NCI-H2171 treated with DMSO at 0.1 percent for 48 hours (cell line): ENCODE data around the gene NPDC1.

Experiments used
- DNase-seq: peaks from one replicate; lab custom pipeline; 2025; lab: John Stamatoyannopoulos, UW

The NPDC1 gene

GRCh38 chr9:137025517-137025966 lies 20.4 kb downstream of the NPDC1 start:
- DNase-seq, result peak; percentile 99

- no peak for DNase-seq
These were observed 22.4 kb downstream of the NPDC1 start for GRCh38 chr9:137023583-137023991.

DNA sequence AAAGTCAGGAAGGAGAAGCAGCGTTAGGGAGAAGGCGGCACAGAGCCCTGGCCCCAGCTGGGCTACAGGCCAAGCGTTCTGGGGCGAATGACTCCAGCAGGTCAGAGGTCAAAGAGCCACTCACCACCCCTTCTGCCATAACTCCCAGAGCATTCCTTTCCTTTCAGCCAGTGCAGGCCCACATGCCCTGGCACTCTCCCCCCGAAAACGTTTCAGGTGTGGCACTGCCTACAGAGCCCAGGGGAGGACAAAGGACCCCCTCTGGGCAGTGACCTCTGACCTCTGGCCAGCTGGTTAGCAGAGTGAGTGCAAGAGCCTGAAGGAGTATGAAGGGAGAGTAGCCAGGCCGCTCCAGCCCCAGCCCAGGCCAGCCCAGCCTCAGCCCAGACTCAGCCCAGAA lies 22.8 kb downstream of the NPDC1 start:
- DNase-seq, result no peak

DNA sequence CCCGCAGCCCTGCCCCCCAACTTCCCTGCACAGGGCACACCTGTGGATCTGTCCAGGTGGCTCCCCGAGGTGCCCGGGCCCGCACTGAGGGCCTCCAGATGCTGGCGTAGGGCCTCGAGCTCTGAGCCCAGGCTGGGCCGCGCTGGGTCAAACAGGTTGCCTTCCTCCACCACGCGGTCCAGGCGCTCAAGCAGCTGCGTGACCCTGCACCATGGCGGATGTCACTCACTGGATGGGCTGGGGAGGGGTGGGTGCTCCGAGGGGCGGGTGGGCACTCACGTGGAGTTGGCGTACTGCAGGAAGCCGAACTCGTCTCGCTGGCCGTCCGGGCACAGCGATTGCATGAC lies 23.3 kb downstream of the NPDC1 start:
- no peak for DNase-seq

DNA sequence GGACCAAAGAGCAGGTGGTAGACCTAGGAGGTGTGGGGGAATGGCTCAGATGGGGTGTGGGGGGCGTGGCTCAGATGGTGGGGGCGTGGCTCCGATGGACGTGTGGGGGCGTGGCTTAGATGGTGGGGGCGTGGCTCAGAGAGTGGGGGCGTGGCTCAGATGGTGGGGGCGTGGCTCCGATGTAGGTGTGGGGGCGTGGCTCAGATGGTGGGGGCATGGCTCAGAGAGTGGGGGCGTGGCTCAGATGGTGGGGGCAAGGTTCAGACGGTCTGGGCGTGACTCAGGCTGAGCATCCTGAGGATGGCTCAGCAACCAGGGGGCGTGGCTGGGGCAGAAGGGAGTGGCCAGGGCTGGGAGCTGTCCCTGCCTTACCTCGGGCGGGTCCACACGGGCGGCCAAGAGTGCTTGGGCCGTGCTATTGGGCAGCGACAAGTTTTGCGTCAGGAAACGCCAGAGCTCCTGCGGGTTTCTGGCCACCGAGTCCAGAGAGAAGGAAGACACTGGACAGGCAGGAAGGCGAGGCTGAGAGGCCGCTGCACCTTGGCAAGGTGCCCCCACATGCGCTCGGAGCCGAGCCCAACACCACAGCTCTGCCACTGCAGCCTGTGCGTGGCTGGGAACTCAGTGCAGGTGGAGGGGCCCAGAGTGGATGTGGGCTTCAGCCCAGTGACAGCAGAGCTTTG lies 23.9 kb downstream of the NPDC1 start:
- DNase-seq, result peak; percentile 20

DNA sequence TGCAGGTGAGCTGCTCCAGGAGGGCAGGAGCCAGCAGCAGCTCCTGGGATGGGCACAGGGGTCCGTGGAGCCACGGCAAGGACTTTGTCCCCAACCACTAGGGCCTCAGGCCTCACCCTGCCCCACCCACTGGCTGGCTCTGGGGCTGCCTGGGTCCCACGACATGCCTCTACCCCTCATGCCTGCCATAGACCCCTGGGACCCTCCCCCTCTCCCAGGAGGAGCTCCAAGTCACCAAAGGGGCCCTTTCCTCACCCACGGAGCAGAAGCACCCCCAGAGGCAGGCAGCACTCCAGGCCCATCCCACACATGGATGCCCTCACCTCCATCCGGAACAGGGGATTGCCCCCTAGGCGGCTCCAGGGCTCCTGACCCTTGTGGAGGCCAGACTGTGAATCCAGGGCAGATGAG lies 24.4 kb downstream of the NPDC1 start:
- DNase-seq, result no peak

DNA sequence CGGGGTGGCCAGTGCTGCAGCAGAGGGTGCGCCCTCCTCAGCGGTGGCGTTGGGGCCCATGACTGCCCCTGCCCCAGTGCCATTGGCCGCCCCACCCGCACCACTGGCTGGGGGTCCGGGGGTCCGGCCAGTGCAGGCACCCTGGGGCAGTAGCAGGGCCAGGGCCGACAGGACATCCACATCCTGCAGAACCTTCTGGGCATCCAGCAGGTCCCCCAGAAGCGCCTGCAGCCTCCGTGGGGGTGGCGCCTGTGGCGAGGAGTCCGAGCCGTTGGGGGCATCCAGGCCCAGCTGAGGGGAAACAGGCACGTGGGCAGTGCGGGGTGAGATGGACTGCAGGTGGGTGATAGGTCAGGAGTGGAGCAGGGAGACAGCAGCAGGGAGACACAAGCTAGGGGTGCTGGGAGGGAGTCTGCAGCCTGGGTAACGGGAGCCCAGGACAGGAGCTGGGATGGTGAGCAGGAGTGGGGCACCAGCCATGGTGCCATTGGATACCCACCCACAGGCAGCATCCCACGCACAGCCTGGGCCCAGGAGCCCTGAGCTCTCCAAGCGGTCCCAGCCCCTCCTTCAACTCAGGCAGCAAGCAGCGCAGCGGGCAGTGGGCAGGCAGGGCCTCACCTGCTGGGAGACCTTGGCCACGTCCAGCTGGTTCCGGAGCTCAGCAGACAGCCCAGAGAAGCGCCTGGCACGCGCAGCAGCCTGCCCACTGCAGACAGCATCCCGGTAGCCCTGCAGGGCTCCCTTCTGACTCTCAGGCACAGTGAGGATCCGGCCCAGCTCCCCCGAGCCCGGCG lies 25.0 kb downstream of the NPDC1 start:
- no peak for DNase-seq

DNA sequence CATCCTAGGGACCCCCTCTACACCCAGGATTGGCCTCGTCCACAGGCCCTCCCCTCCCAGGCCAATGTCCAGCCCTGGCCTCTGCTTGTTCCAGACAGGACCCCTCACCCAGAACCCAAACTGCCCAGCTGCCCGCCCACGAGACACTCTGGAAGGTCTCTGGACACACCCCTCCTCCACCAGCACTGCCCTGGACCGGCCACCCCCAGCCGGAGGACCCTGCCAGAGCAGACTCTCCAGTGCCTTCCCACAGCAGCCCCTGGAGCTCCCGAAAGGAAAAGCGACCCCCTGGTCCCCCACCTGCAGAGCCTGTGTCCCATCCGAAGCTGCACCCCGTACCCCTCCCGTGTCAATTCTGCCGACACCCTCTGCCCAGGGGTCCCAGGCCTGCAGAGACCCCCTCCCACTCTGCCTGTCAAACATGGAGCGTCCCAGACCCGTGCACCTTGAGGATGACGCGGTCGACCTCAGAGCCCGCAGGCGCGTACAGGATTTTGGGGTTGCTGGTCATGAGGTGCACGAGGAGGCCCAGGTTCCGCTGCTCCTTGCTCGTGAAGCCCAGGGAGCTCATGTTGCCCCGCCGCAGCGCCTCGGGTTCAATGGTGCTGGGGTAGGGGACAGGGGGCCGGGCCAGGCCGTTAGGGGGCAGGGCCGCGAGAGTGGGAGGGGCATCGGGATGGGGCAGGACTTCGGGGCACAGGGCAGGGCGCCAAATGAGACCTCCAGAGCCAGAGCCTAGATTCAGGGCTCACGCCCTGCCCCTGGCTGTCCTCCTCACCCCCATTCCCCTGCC lies 25.9 kb downstream of the NPDC1 start:
- no peak for DNase-seq

DNA sequence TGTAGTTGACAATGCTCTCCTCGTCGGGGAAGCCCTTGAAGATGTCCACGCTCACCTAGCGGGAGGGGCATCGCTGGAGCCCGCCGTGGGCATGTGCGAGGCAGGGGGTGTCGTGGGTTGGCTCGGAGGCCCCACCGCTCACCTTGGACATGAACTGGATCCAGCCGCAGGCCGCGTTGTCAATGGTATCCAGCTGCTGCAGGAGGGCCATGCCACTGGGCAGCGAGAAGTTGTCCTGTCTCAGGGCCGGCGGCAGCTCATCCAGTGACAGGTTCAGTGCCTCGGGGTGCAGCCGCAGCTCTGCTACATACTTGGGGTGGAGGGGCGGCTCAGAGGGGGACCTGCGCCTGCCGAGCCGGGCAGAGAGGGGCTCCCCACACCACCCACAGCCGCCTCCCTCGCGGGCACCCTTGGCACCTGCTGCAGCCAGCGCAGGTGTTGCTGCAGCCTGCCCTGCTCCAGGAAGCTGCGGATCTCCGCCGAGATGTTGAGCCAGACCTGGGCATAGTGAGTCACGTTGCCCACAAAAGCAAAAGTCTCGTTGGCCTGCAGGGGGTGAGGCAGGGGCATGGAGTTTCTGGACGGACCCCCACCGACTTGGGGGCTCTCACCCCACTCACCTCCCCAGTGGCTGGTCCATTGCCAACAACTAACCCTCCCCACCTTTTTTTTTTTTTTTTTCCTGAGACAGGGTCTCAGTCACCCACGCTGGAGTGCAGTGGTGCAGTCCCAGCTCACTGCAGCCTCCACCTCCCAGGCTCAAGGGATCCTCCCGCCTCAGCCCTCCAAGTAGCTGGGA lies 27.0 kb downstream of the NPDC1 start:
- no peak for DNase-seq

GRCh38 chr9:137017791-137018497 lies 28.0 kb downstream of the NPDC1 start:
- DNase-seq, result no peak

- no peak for DNase-seq
These were observed 28.9 kb downstream of the NPDC1 start for GRCh38 chr9:137017071-137017470.

DNA sequence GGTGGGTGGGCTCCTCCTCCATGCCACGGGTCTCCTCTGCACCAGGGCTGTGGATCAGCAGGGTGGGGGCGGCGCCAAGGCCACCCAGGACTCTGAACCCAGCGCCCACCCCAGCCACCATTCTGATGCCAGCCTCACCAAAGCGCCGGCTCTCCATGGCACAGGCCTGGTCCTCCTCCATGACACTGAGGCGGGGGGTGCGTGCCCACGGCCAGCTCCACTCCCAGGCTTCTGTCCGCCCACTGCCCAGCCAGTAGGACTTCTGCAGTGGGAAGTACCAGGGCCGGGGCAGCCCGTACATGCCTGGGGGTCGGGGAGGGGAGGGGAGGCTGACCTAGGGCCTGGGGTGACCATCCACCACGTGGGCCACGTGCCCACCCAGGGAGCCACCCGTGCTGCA lies 29.5 kb downstream of the NPDC1 start:
- DNase-seq, result no peak

DNA sequence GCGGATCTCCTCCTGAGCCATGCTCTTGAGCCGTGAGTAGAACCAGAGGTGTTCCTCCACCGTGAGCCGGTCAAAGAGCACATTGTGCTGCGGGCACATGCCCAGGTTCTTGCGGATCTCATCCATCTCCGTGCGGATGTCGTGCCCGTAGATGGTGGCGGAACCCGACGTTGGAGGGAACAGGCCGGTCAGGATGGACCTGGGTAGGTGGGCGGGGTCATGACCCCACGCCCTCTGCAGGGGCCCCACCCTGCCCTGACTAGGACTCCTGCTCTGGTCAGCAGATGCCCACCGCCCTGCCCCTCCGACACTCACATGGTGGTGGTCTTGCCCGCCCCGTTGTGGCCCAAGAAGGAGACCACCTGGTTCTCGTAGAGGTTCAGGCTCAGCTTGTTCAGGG lies 30.0 kb downstream of the NPDC1 start:
- no peak for DNase-seq

DNA sequence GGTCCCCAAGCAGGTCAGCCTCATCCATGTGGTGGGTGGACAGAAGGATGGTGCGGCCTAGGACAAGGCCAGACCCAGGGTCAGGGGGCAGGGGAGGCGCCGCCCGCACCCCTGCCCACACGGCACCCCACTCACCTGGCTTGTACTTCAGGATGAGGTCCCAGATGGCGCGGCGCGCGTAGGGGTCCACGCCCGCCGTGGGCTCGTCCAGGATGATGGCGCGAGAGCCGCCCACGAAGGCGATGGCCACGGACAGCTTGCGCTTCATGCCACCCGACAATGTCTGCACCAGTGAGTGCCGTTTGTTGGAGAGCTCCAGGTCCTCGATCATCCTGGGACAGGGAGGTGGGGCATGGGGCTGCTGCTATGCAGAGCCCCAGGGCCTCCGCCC lies 30.4 kb downstream of the NPDC1 start:
- DNase-seq, result no peak

- no peak for DNase-seq
These were observed 31.0 kb downstream of the NPDC1 start for GRCh38 chr9:137014776-137015539.

- DNase-seq, result no peak
These were observed 31.8 kb downstream of the NPDC1 start for GRCh38 chr9:137014166-137014565.

GRCh38 chr9:137013571-137013940 lies 32.4 kb downstream of the NPDC1 start:
- DNase-seq, result no peak

DNA sequence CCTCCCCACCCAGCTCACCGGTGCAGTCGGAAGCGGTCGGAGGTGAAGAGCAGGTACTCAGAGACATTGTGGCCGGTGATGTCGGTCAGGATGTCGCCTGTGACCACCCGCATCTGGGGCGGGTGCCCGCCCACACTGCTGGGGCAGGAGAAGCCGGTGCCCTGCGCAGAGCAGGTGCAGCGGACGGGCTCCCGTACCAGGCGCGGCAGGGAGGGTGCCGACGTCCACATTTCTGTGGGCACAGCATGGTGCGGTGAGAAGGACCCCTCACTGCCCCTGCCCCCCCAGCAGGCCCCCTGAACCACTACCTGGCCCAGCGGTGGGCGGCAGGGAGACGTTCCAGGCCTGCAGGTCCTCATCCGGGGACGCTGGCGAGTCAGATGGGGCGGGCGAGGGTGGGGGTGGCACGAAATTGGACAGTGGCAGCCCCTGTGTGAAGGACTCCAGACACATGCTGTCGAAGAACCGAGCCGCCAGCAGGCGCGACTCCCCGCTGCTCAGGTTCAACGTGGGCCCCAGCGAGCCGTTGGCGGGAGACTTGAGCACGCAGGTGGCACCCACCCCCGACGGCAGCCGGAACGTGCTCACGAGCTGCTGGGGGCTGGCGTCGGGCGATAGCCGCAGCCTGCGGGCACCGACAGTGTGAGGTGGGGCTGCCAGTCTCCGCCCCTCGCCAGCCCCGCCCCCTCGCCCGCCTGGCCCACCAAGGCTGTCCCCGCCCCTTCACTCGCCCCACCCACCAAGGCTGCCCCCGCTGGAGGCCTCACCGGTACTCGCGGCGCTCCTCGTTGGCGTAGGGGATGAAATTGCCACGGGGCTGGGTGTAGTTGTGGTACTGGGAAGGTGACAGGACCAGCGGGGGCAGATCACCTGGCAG lies 33.0 kb downstream of the NPDC1 start:
- DNase-seq, result no peak

GRCh38 chr9:137011907-137012675 lies 33.9 kb downstream of the NPDC1 start:
- no peak for DNase-seq
